ENCODE data around the gene SYT12.

DNA sequence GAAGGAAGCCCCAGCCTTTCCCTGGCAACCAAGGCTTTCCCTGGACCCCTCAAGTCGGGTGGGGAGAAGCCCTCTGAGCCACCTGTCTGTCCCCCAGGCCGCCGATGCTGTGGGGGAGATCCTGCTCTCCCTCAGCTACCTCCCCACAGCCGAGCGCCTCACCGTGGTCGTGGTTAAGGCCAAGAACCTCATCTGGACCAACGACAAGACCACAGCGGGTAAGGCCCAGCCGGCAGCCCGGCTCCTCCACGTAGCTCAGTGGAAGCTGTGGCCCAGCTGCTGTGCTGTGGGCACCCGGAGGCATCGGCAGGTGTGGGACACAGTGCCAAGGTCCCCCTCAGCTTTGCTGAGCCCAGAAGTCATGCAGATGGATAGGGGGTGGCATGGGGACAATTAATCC is 21.6 kb downstream of the SYT12 start:
- TF ChIP-seq POLR2A (IDR thresholded peaks at IDR 0.05; ENCODE audit: low read depth) (no peak), EP300 (IDR thresholded peaks at IDR 0.05) (no peak)
- TF ChIP-seq, protein P1, sequence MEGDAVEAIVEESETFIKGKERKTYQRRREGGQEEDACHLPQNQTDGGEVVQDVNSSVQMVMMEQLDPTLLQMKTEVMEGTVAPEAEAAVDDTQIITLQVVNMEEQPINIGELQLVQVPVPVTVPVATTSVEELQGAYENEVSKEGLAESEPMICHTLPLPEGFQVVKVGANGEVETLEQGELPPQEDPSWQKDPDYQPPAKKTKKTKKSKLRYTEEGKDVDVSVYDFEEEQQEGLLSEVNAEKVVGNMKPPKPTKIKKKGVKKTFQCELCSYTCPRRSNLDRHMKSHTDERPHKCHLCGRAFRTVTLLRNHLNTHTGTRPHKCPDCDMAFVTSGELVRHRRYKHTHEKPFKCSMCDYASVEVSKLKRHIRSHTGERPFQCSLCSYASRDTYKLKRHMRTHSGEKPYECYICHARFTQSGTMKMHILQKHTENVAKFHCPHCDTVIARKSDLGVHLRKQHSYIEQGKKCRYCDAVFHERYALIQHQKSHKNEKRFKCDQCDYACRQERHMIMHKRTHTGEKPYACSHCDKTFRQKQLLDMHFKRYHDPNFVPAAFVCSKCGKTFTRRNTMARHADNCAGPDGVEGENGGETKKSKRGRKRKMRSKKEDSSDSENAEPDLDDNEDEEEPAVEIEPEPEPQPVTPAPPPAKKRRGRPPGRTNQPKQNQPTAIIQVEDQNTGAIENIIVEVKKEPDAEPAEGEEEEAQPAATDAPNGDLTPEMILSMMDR (IDR thresholded peaks at IDR 0.05): no peak
